Dedifferentiated amniotic fluid mesenchymal stem cell (primary cell): Measurements from ENCODE around the gene ARPC2.

Experiments used
- DNase-seq: peaks from one replicate; pipeline ENCODE4 v3.0.0-alpha.2; 2016; ENCODE audit errors: extremely low spot score

Gene ARPC2

GRCh38 chr2:218217360-218218267 lies 625 bp downstream of the ARPC2 start:
- DNase-seq: no peak

- no peak for DNase-seq
Observed at GRCh38 chr2:218218268-218219185, 1.5 kb downstream of the ARPC2 start.

- DNase-seq: no peak
Observed at GRCh38 chr2:218219934-218220333, 2.9 kb downstream of the ARPC2 start.

DNA sequence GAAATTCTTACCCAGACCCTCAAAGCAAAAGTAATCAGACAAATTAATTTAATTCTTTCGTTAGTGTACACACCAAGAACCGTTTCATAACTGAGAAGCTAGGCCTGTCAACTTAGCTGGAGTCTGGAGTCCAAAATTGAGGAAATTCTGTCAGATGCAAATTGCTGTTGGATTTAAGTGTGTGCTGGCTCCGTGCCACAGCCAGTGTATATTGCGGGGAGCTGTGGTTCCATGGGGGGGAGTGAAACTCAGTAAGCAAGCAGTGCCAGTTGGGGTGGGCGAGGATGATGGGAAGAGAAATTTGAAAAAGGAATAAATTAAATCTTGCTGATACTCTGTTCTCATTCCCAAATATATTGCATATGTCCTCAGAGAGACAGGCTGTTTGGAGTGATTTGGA lies 4.0 kb downstream of the ARPC2 start:
- no peak for DNase-seq

GRCh38 chr2:218223046-218223445 lies 6.1 kb downstream of the ARPC2 start:
- DNase-seq: no peak

DNA sequence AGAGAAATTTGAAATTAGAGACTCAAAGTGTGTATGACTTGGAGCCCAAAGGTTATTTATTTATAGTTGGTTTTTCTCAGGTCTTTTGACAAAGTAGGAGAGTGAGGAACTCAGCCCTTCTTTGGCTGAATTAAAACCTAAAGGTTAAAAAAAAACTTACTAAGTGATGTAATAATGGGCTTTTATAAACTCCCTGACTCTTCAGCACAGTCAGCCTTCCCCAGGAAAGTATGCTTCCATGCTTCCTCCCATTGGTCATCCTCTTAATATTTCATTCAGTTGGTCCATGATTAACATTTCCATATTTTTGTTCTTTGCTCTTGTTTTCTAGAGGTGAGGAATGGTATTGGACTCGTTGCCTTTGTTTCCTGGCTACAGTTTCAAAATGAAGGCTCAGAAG lies 7.2 kb downstream of the ARPC2 start:
- no peak for DNase-seq

DNA sequence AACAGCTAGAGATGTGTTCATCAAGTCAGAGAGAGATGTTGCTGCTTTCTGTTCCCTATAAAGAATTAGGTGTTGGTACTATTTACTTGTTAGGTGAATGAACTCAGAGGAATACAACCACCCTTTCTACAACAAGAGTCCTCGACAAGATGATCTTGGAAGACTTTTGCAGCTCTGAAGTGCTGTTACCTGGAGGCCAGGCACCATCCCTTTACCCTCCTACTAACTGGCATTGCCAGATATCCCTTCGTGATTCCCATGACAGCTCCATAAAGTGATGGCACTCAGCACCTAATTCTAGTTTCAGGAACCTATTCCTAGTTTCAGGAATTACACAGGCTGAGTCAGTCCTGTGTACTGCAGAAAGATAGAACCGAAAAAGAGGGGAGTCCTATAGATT lies 9.9 kb downstream of the ARPC2 start:
- no peak for DNase-seq

DNA sequence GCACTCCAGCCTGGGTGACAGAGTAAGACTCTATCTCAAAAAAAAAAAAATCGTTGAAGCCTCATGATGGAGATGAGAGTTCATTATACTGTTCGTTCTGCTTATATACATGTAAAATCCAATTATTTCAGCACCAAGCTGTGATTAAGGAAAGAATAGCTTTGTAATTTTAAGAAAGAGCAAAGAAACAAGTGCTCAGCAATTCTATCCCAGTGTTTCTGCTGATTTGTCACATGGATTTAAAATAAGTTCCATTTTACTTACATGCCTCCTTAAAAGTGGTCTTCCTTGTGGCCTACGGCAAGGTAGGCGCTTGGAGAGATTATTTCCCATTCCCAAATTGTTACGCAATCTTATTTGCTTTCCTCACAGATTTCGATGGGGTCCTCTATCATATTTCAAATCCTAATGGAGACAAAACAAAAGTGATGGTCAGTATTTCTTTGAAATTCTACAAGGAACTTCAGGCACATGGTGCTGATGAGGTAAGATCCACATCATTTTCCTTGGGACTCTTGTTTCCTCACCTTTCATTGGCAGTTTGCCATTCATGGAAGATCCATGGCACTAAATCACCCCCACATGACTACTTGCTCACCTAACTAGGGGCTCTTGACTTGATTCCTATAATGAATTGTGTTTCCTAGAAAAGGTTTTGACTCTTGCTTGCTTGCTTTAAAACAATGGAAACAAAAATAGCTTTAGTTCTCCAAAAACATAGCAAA lies 11.5 kb downstream of the ARPC2 start:
- no peak for DNase-seq

GRCh38 chr2:218229239-218229638 lies 12.2 kb downstream of the ARPC2 start:
- peak; percentile 47 for DNase-seq

GRCh38 chr2:218229851-218230250 lies 12.9 kb downstream of the ARPC2 start:
- no peak for DNase-seq

GRCh38 chr2:218230882-218231281 lies 13.9 kb downstream of the ARPC2 start:
- no peak for DNase-seq

- DNase-seq: no peak
Observed at GRCh38 chr2:218233543-218233942, 16.6 kb downstream of the ARPC2 start.

DNA sequence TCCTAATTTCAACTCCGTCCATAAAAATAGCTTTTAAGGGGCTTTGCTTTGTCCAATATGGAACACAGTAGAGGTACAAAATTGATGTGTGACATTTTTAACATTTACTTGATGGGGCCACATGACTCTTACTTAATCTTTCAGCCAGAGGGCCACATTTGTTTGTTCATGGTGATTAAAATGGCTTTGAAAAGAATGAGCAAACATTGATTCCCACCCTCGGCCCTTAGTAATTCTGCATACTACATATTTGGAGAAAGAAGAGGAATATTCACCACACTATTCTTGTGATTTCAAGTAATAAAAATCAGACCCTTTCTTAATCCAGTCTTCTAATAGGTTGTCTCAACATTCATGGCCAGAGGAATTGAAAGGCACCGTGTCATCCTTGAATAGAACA lies 17.5 kb downstream of the ARPC2 start:
- no peak for DNase-seq

DNA sequence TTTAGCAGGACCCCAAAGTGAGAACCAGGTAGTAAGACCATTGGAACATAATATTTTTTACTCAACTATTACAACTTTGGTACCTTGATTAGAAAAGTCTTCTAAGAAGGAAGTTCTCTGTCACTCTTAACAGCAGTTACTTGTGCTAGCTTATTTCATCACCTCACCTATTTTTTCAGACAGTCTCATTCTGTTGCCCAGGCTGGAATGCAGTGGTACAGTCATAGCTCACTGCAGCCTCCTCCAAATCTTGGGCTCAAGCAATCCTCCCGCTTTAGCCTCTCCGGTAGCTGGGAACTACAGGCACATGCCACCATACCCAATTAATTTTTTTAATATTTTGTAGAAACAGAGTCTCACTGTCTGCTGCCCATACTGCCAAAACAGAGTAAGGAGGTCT lies 18.0 kb downstream of the ARPC2 start:
- DNase-seq: no peak

GRCh38 chr2:218236829-218237228 lies 19.8 kb downstream of the ARPC2 start:
- no peak for DNase-seq

DNA sequence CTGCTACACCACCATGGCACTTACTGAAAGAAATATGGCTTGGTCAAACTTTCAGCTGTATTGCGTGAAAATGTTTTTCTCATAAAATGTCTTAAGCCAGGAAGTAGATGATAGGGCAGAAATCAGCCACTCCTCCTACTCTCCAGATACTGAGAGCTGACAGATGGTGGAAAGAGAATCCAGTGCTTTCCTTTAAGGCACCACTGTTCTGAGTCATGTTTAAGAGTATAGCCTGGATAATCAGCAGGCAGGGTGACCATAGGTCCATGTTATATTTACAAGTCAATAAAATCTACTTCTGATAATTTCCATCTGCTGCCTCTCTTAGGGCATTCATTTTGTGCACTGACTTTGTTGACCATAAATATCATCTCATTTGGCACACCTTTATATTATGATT lies 21.9 kb downstream of the ARPC2 start:
- DNase-seq: no peak

DNA sequence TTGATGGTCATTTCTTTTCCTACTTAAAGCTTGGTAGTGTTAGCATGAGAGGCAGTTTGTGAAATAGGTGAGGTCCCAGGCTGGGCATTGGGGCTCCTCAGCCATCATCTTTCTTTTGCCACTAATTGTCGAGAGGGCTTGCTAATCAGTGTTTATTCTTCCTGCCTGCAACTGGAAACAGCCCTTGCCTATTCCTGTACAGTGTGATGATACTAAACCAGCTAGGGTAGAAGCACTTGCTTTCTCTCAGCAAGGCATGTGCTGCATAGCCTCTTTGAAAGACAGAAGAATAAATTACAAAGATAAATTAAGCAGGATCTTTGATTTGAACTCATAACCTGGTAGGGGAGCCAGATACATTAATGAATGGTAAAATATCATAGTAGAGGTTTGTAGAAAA lies 27.2 kb downstream of the ARPC2 start:
- no peak for DNase-seq

GRCh38 chr2:218244665-218245064 lies 27.7 kb downstream of the ARPC2 start:
- DNase-seq: no peak

DNA sequence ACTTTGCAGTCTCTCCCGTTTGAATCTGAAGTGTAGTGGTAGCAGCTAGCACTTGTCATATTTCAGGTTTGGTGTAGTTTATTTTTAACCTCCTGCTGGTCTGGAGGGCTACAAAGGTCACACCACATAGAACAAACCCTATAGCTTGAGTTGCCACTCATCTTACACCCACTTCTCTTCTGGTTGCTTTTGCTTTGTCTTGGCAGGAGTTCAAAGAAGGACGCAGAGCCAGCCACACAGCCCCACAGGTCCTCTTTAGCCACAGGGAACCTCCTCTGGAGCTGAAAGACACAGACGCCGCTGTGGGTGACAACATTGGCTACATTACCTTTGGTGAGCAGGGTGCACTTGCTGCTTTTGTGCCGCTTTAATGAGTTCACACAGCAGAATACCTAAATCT lies 28.2 kb downstream of the ARPC2 start:
- no peak for DNase-seq

DNA sequence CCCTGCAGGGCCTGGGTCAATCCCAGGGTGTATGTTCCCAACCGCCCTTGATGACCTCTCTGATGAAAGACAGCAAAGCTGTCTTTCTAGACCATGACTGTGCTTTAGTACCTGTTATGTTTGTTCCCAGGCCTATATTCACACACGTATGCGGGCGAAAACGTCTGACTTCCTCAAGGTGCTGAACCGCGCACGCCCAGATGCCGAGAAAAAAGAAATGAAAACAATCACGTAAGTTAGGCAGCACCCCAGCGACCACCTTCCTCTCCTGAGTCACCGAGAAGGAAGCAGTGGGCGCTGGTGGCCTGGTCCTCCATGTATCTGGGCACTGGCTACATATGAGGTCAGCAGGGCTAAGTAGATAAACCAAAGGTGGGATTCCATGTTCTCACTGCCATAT lies 32.7 kb downstream of the ARPC2 start:
- DNase-seq: no peak

- no peak for DNase-seq
Observed at GRCh38 chr2:218252509-218253231, 35.7 kb downstream of the ARPC2 start.
